Subcutaneous preadipocyte (primary cell): ENCODE results near the gene LRRC40. TPM values are rescaled to one million over a fixed set of nuclear protein-coding genes. Genes with fewer than 3 reads are reported as not detected.

Experiments
- small RNA-seq: library from RNA; depleted of rRNA; stranded (forward); fragments of <200 nt; gene quantifications from one replicate; pipeline ENCODE3, GENCODE V24; 2012
- total RNA-seq: library from RNA; depleted of rRNA; stranded (reverse); fragments of >200 nt; gene quantifications from 2 replicates; pipeline ENCODE4 v1.2.3, GENCODE V29; 2012

Gene LRRC40
- total RNA-seq, result 18.7 and 22.7 TPM in 2 replicates

GRCh38 chr1:70205434-70206118 is at the start of gene LRRC40:
Gene LRRC40 (minus strand): TSS chr1:70205579. CDS start chr1:70205540, 39 bp downstream.

GRCh38 chr1:70221238-70222121 is 16.1 kb upstream of the LRRC40 start, which contains the start of gene SRSF11:
Gene SRSF11 (plus strand): TSS chr1:70221380. CDS start chr1:70221637, 257 bp downstream.

Small RNA genes lying within 50 kb of the gene (small RNA-seq; reads per million reads assigned to genes)
- not detected for gene RN7SL242P

Other genes with a start within 250 kb of the LRRC40 start
- gene SRSF11, start 15.8 kb upstream of the LRRC40 start, total RNA-seq, result 107 and 112 TPM in 2 replicates
- gene ANKRD13C, start 149.1 kb upstream of the LRRC40 start, total RNA-seq, result 26.5 and 33.0 TPM in 2 replicates
- gene CTH, start 205.7 kb upstream of the LRRC40 start, total RNA-seq, result 4.4 and 5.7 TPM in 2 replicates